ENCODE data around the gene WNT2.

DNA sequence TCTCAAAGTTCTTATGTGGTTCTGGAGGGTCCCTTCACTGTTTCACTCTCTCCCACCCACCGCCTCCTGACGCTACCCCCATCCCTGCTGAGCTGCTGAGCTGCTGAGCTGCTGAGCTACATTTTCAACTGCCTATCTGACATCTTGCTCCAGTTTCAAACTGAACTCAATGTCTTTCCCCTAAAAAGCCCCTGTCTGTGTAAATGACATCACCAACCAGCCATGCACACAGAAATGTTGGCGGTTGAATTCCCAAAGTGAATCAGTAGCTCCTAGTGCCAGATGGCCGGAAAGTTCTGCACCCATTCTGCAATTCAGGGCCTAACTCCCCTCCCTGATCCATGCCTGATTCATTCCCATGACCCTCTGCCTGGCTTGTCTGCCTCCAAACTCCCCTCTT is 71.2 kb downstream of the WNT2 start:
- TF ChIP-seq, protein P1, sequence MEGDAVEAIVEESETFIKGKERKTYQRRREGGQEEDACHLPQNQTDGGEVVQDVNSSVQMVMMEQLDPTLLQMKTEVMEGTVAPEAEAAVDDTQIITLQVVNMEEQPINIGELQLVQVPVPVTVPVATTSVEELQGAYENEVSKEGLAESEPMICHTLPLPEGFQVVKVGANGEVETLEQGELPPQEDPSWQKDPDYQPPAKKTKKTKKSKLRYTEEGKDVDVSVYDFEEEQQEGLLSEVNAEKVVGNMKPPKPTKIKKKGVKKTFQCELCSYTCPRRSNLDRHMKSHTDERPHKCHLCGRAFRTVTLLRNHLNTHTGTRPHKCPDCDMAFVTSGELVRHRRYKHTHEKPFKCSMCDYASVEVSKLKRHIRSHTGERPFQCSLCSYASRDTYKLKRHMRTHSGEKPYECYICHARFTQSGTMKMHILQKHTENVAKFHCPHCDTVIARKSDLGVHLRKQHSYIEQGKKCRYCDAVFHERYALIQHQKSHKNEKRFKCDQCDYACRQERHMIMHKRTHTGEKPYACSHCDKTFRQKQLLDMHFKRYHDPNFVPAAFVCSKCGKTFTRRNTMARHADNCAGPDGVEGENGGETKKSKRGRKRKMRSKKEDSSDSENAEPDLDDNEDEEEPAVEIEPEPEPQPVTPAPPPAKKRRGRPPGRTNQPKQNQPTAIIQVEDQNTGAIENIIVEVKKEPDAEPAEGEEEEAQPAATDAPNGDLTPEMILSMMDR (IDR thresholded peaks at IDR 0.05) = no peak
- no peak for TF ChIP-seq POLR2A (IDR thresholded peaks at IDR 0.05)
